HepG2 (cell line): ENCODE results near the gene ADAMTS17. TPM values are rescaled to one million over a fixed set of nuclear protein-coding genes. Genes with fewer than 3 reads are reported as not detected.

Source experiments
- GRHL1 ChIP-seq: sonication (generic); formaldehyde crosslinking; conservative IDR thresholded peaks from 2 replicates; pipeline ENCODE4 v1.8.0; 2022; ENCODE audit warnings: missing genetic modification reagents
- HOXD1 ChIP-seq: sonication (generic); formaldehyde crosslinking; IDR thresholded peaks from 2 replicates; pipeline ENCODE4 v1.5.0; 2020; ENCODE audit warnings: missing genetic modification reagents
- IKZF4 ChIP-seq: sonication (generic); formaldehyde crosslinking; IDR thresholded peaks from 2 replicates; pipeline ENCODE4 v1.5.1; 2020; ENCODE audit warnings: borderline replicate concordance, mild to moderate bottlenecking, low read depth, missing genetic modification reagents; ENCODE audit errors: not compliant biosample characterization
- KLF13 ChIP-seq: sonication (generic); formaldehyde crosslinking; IDR thresholded peaks from 2 replicates; pipeline ENCODE4 v1.4.0; 2020; ENCODE audit warnings: mild to moderate bottlenecking, missing genetic modification reagents
- MEF2D ChIP-seq: sonication (generic); formaldehyde crosslinking; IDR thresholded peaks from 2 replicates; pipeline ENCODE4 v1.5.1; 2020; ENCODE audit warnings: mild to moderate bottlenecking, missing genetic modification reagents
- ZFP36L1 ChIP-seq: sonication (generic); formaldehyde crosslinking; IDR thresholded peaks from 2 replicates; pipeline ENCODE4 v1.8.0; 2022; ENCODE audit warnings: mild to moderate bottlenecking, missing genetic modification reagents, moderate library complexity
- ZFP37 ChIP-seq: sonication (generic); formaldehyde crosslinking; IDR thresholded peaks from 2 replicates; pipeline ENCODE4 v1.4.0; 2020; ENCODE audit warnings: missing genetic modification reagents, borderline replicate concordance
- ZNF318 ChIP-seq: sonication (generic); formaldehyde crosslinking; IDR thresholded peaks from 2 replicates; pipeline ENCODE4 v1.4.0; 2020; ENCODE audit warnings: mild to moderate bottlenecking, missing genetic modification reagents
- ZNF503 ChIP-seq: sonication (generic); formaldehyde crosslinking; IDR thresholded peaks from 2 replicates; pipeline ENCODE4 v1.4.0; 2020; ENCODE audit warnings: missing genetic modification reagents
- ZSCAN5A ChIP-seq: sonication (generic); formaldehyde crosslinking; IDR thresholded peaks from 2 replicates; pipeline ENCODE4 v1.8.0; 2022; ENCODE audit warnings: mild to moderate bottlenecking, missing genetic modification reagents, borderline replicate concordance
- polyA plus RNA-seq, 8 experiments: library from polyadenylated mRNA; depleted of rRNA in 3 of 8; stranded (reverse) in 7 of 8; unstranded in 1 of 8; fragments of >200 nt; fragmentation: Illumina TruSeq in 4 of 8; extraction: Trizol in 4 of 8; gene quantifications; 2 replicates each; pipeline versions ENCODE4 v1.2.1 to v1.2.3, GENCODE V29; 2011 to 2016; ENCODE audit warnings: low read depth in 4 of 8, missing spikeins in 1 of 8, mixed read lengths in 1 of 8; ENCODE audit not compliant: insufficient read depth in 1 of 8
- total RNA-seq, 5 experiments: library from RNA; depleted of rRNA; stranded (reverse); fragments of >200 nt; fragmentation: Illumina TruSeq; extraction: Trizol; gene quantifications; 2 replicates each; pipeline ENCODE4 v1.2.3, GENCODE V29; 2016; ENCODE audit warnings: low read depth in 1 of 5

Gene ADAMTS17
- total and polyA plus RNA-seq, 2 of the 13 experiments (the other 11 are each of a cell fraction or from before 2014, with no cell fraction given): 0.02 to 0.04 TPM

- TF ChIP-seq ZNF318: no peak
- no peak for TF ChIP-seq HOXD1
- TF ChIP-seq ZFP36L1 (CRISPR knock-in tag): no peak
- no peak for TF ChIP-seq GRHL1
- no peak for TF ChIP-seq ZFP37 (CRISPR knock-in tag)
- no peak for TF ChIP-seq ZSCAN5A (CRISPR knock-in tag)
- no peak for TF ChIP-seq MEF2D (CRISPR knock-in tag)
- TF ChIP-seq IKZF4 (CRISPR knock-in tag): no peak
- TF ChIP-seq KLF13 (CRISPR knock-in tag): no peak
- no peak for TF ChIP-seq ZNF503 (CRISPR knock-in tag)
- TF ChIP-seq, all 625 proteins: peak for 0
Measured at GRCh38 chr15:100198442-100198841, 143.3 kb downstream of the ADAMTS17 start (continued).
